IMR-90 (cell line): ENCODE results near the gene ARRDC1. TPM values are rescaled to one million over a fixed set of nuclear protein-coding genes. Genes with fewer than 3 reads are reported as not detected.

Experiments used
- ATAC-seq: fragments of 200-7000 bp; cut with Tn5 transposase; 2 replicates; pipeline ENCODE4 v1.9.1; 2020; ENCODE audit warnings: low read depth, mild to moderate bottlenecking, moderate library complexity
- BruUV-seq: library from RNA; stranded (reverse); fragments of 400-500 nt; replicated peaks from 2 replicates; lab custom pipeline; 2021; lab: Mats Ljungman, UMichigan
- CTCF ChIA-PET: fragments of 300-600 bp; formaldehyde crosslinking; extraction: SDS; loops from one replicate; lab custom pipeline; 2021; ENCODE audit warnings: antibody characterized with exemption; lab: Yijun Ruan, JAX
- POLR2A ChIA-PET: fragments of 300-600 bp; sonication (Branson Sonifier 250); formaldehyde crosslinking; loops from one replicate; lab custom pipeline; 2022; ENCODE audit warnings: antibody characterized with exemption; ENCODE audit not compliant: unreplicated experiment; lab: Charles Lee
- DNase-seq: peaks from one replicate; pipeline ENCODE4 v3.0.0; 2013
- H2AFZ ChIP-seq: replicated peaks from 2 replicates; pipeline ENCODE3; 2013; ENCODE audit warnings: low read length, mild to moderate bottlenecking; ENCODE audit not compliant: poor library complexity
- H2AK5ac ChIP-seq: 2 replicates; pipeline ENCODE4 v1.6.1; 2013; ENCODE audit warnings: low read depth, low read length, inconsistent platforms
- H2AK9ac ChIP-seq: replicated peaks from 2 replicates; pipeline ENCODE3; 2013; ENCODE audit warnings: mild to moderate bottlenecking, low read depth, low read length, moderate library complexity; ENCODE audit not compliant: poor library complexity
- H2BK120ac ChIP-seq: 2 replicates; pipeline ENCODE4 v1.6.1; 2013; ENCODE audit warnings: low read depth, low read length, inconsistent platforms
- H2BK15ac ChIP-seq: 3 replicates; pipeline ENCODE4 v1.6.1; 2013; ENCODE audit warnings: low read depth, low read length, inconsistent platforms
- H2BK20ac ChIP-seq: 2 replicates; pipeline ENCODE4 v1.6.1; 2013; ENCODE audit warnings: low read depth, mild to moderate bottlenecking, inconsistent platforms, low read length, moderate library complexity
- H2BK5ac ChIP-seq: 2 replicates; pipeline ENCODE4 v1.6.1; 2013; ENCODE audit warnings: mild to moderate bottlenecking, low read depth, low read length, inconsistent platforms; ENCODE audit not compliant: poor library complexity, severe bottlenecking
- H3K14ac ChIP-seq: replicated peaks from 2 replicates; pipeline ENCODE4 v1.6.1; 2013; ENCODE audit warnings: low read depth, low read length, inconsistent platforms
- H3K18ac ChIP-seq: 2 replicates; pipeline ENCODE4 v1.6.1; 2013; ENCODE audit warnings: low read depth, low read length, control low read depth
- H3K23ac ChIP-seq: 2 replicates; pipeline ENCODE4 v1.6.1; 2013; ENCODE audit warnings: low read depth, low read length, inconsistent platforms
- H3K27ac ChIP-seq: 2 replicates; pipeline ENCODE4 v1.5.1; 2013; ENCODE audit warnings: mild to moderate bottlenecking, control low read depth, low read length; ENCODE audit not compliant: insufficient read depth
- H3K27me3 ChIP-seq: 2 replicates; pipeline ENCODE4 v1.6.1; 2013; ENCODE audit warnings: low read length; ENCODE audit not compliant: control insufficient read depth, insufficient read depth
- H3K36me3 ChIP-seq: 2 replicates; pipeline ENCODE4 v1.6.1; 2013; ENCODE audit warnings: low read length, mixed read lengths; ENCODE audit not compliant: control insufficient read depth, insufficient read depth
- H3K4ac ChIP-seq: 2 replicates; pipeline ENCODE4 v1.6.1; 2013; ENCODE audit warnings: low read depth, low read length, inconsistent platforms
- H3K4me1 ChIP-seq: 2 replicates; pipeline ENCODE4 v1.6.1; 2013; ENCODE audit warnings: low read length, mixed read lengths; ENCODE audit not compliant: control insufficient read depth, insufficient read depth
- H3K4me2 ChIP-seq: 2 replicates; pipeline ENCODE4 v1.6.1; 2013; ENCODE audit warnings: low read depth, mild to moderate bottlenecking, control low read depth, low read length, moderate library complexity
- H3K4me3 ChIP-seq: 2 replicates; pipeline ENCODE4 v1.5.1; 2013; ENCODE audit warnings: low read depth, mild to moderate bottlenecking, control low read depth, low read length, moderate library complexity; ENCODE audit not compliant: insufficient read depth
- H3K56ac ChIP-seq: 2 replicates; pipeline ENCODE4 v1.6.1; 2013; ENCODE audit warnings: low read length, inconsistent platforms; ENCODE audit not compliant: insufficient read depth; ENCODE audit errors: extremely low read depth
- H3K79me1 ChIP-seq, 2 experiments: 2 replicates each; pipeline ENCODE4 v1.6.1; 2013; ENCODE audit warnings: low read length in 2 of 2, inconsistent platforms in 1 of 2, low read depth in 1 of 2
- H3K9ac ChIP-seq: 2 replicates; pipeline ENCODE4 v1.6.1; 2013; ENCODE audit warnings: low read depth, low read length, control low read depth
- H3K9me1 ChIP-seq: 2 replicates; pipeline ENCODE4 v1.6.1; 2013; ENCODE audit warnings: low read length, inconsistent platforms; ENCODE audit not compliant: insufficient read depth
- H3K9me3 ChIP-seq: 2 replicates; pipeline ENCODE4 v1.6.1; 2013; ENCODE audit warnings: low read length; ENCODE audit not compliant: control insufficient read depth, insufficient read depth
- H4K20me1 ChIP-seq: 2 replicates; pipeline ENCODE4 v1.6.1; 2013; ENCODE audit warnings: low read length, inconsistent platforms; ENCODE audit not compliant: insufficient read depth
- H4K5ac ChIP-seq: 2 replicates; pipeline ENCODE4 v1.6.1; 2013; ENCODE audit warnings: mild to moderate bottlenecking, low read depth, low read length, control low read depth
- H4K8ac ChIP-seq, 2 experiments: 2 replicates each; pipeline ENCODE4 v1.6.1; 2013; ENCODE audit warnings: low read depth in 2 of 2, low read length in 2 of 2, control low read depth in 1 of 2, inconsistent platforms in 1 of 2
- H4K91ac ChIP-seq: 2 replicates; pipeline ENCODE4 v1.6.1; 2013; ENCODE audit warnings: low read depth, low read length, inconsistent platforms; ENCODE audit not compliant: insufficient read depth
- NFE2L2 ChIP-seq: fragments of 150-350 bp; IDR thresholded peaks from 2 replicates; pipeline ENCODE4 v1.6.1; 2016; ENCODE audit warnings: low read depth, mild to moderate bottlenecking, low read length
- WGBS, 2 experiments: methylation state at CpG; one replicate each; pipeline versions ENCODE4 v1.1.5 to v1.1.7; 2013; ENCODE audit warnings: missing lambda C conversion rate in 2 of 2; ENCODE audit not compliant: insufficient read length in 1 of 2; ENCODE audit errors: extremely low coverage in 2 of 2; 5-methylcytosine and 5-hydroxymethylcytosine counted together
- dilution Hi-C: fragments of 300-500 bp; cut with HindIII; formaldehyde crosslinking; loops from one replicate; pipeline ENCODE4 v1.14.3; 2018; ENCODE audit warnings: low sequenced_read_pairs; ENCODE audit not compliant: unreplicated experiment
- in situ Hi-C: fragments of 300-500 bp; cut with MboI; formaldehyde crosslinking; loops from 3 replicates; pipeline ENCODE4 v1.14.3; 2019; ENCODE audit warnings: low sequenced_read_pairs, inconsistent platforms, mixed read lengths
- intact Hi-C: fragments of 100-400 bp; cut with micrococcal nuclease; formaldehyde crosslinking; loops from 2 replicates; pipeline ENCODE4 v1.10.0; 2022
- polyA plus RNA-seq, 3 experiments: library from polyadenylated mRNA; depleted of rRNA; stranded (reverse); fragments of >200 nt; gene quantifications; 2 replicates each; pipeline ENCODE4 v1.2.3, GENCODE V29; 2012; ENCODE audit warnings: low replicate concordance in 1 of 3
- total RNA-seq: library from RNA; depleted of rRNA; stranded (reverse); fragments of >200 nt; gene quantifications from 2 replicates; pipeline ENCODE4 v1.2.3, GENCODE V29; 2012

ARRDC1 gene
- total and polyA plus RNA-seq, 2 of the 4 experiments (the other 2 are of a cell fraction), result 7.7 to 41.4 TPM

GRCh38 chr9:137643921-137644320, 38.4 kb downstream of the ARRDC1 start:
- Histone ChIP-seq H3K14ac (no peak overlapping the region), H3K9me1 (peaks cover 20% of the 10 kb centered on the region), H2BK15ac (no peak overlapping the region), H3K18ac (no peak overlapping the region), H3K27ac (no peak overlapping the region), H4K8ac (no peak overlapping the region), H3K23ac (no peak overlapping the region), H2AK5ac (no peak overlapping the region), H3K56ac (no peak overlapping the region), H2BK5ac (no peak overlapping the region), H3K36me3 (peaks cover 8% of the 10 kb centered on the region), H2AK9ac (no peak overlapping the region), H2BK120ac (no peak overlapping the region), H3K79me1 (peaks cover 22 to 73% of the 10 kb centered on the region in 2 experiments), H2AFZ (no peak overlapping the region), H2BK20ac (no peak overlapping the region), H3K4me3 (no peak overlapping the region), H4K5ac (no peak overlapping the region), H4K91ac (no peak overlapping the region), H4K20me1 (peaks cover 79% of the 10 kb centered on the region), H3K4ac (no peak overlapping the region), H3K9ac (no peak overlapping the region), H3K27me3 (no peaks in the 10 kb centered on the region), H3K9me3 (no peaks in the 10 kb centered on the region), H3K4me1 (peaks cover 4% of the 10 kb centered on the region; the same call in 1 of the 2 replicates), H3K4me2 (no peak overlapping the region)
- in situ Hi-C loops, result no loop called here
- dilution Hi-C loops, result no loop called here
- intact Hi-C loops, result no loop called here
- BruUV-seq, result no TSS peak
- TF ChIP-seq NFE2L2, result no peak
- POLR2A ChIA-PET, result no interaction called here
- DNase-seq (no peak), ATAC-seq (no peak)
- CTCF ChIA-PET, result interaction anchor here (0.7 kb wide), 1 partner anchor 39 kb away, joined by 3 read pairs; the partner anchor contains the start of gene ARRDC1
- WGBS, 2 experiments, result 96% methylated on average over 5 of the region's 14 CpGs; no CpG with 5 or more reads in 1 of the 2 experiments
